HG03280 (cell line): Measurements from ENCODE around the gene F2R.

ENCODE experiments used
- ATAC-seq: cut with Tn5 transposase; IDR thresholded peaks from one replicate; pipeline ENCODE4 v1.9.1; 2021; ENCODE audit warnings: mild to moderate bottlenecking, moderate library complexity; ENCODE audit not compliant: unreplicated experiment

The F2R gene

GRCh38 chr5:76690037-76690679, 25.8 kb upstream of the F2R start:
- no peak for ATAC-seq

GRCh38 chr5:76690704-76691466, 25.0 kb upstream of the F2R start:
- ATAC-seq, result no peak

GRCh38 chr5:76691467-76692273, 24.3 kb upstream of the F2R start:
- no peak for ATAC-seq

- ATAC-seq, result no peak
Observed at GRCh38 chr5:76692274-76692540, 23.7 kb upstream of the F2R start.

- no peak for ATAC-seq
Observed at GRCh38 chr5:76692651-76693050, 23.3 kb upstream of the F2R start.

GRCh38 chr5:76693141-76693540, 22.8 kb upstream of the F2R start:
- ATAC-seq, result no peak

- no peak for ATAC-seq
Observed at GRCh38 chr5:76694317-76694716, 21.6 kb upstream of the F2R start.

- ATAC-seq, result no peak
Observed at GRCh38 chr5:76695346-76695745, 20.6 kb upstream of the F2R start.

GRCh38 chr5:76696251-76696650, 19.7 kb upstream of the F2R start:
- no peak for ATAC-seq

- ATAC-seq, result no peak
Observed at GRCh38 chr5:76697670-76698069, 18.3 kb upstream of the F2R start.

- no peak for ATAC-seq
Observed at GRCh38 chr5:76700571-76700970, 15.4 kb upstream of the F2R start.

- no peak for ATAC-seq
Observed at GRCh38 chr5:76701298-76701697, 14.6 kb upstream of the F2R start.

GRCh38 chr5:76703707-76704106, 12.2 kb upstream of the F2R start:
- ATAC-seq, result no peak

GRCh38 chr5:76704131-76704663, 11.7 kb upstream of the F2R start:
- no peak for ATAC-seq

- ATAC-seq, result no peak
Observed at GRCh38 chr5:76705574-76705973, 10.4 kb upstream of the F2R start.

GRCh38 chr5:76709762-76710161, 6.2 kb upstream of the F2R start:
- ATAC-seq, result no peak

- no peak for ATAC-seq
Observed at GRCh38 chr5:76710991-76711390, 4.9 kb upstream of the F2R start.

- ATAC-seq, result no peak
Observed at GRCh38 chr5:76714751-76715485, 1.0 kb upstream of the F2R start.

GRCh38 chr5:76715486-76715735, 515 bp upstream of the F2R start:
- ATAC-seq, result no peak

- no peak for ATAC-seq
Observed at GRCh38 chr5:76716456-76717157, 681 bp downstream of the F2R start.
